Measurements from ENCODE around the gene MECP2. TPM values are rescaled to one million over a fixed set of nuclear protein-coding genes. Genes with fewer than 3 reads are reported as not detected.

Gene MECP2
- total RNA-seq, 1 donor from 2014 or later, result 65.7 TPM

DNA sequence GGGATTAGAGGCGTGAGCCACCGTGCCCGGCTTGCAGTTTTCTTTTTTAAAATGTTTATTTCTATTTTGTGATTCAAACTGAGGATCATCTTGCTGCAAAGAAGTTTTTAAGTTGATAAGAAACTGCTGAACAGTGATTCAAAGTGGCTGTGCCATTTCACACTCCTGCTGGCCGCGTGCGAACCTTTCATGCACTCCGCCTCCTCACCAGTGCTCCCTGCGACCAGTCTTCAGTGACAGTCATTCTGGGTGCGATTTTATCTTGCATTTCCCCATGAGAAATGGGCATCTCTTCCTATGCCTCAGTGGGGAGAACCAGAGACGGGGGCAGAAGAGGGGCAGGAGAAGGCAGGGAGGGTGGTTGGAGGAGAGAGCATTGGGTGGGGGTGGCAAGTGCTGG lies 103.5 kb downstream of the MECP2 start:
- DNase-seq (ENCODE audit: low spot score in 2 of 2), result no peak
- TF ChIP-seq, protein P1, sequence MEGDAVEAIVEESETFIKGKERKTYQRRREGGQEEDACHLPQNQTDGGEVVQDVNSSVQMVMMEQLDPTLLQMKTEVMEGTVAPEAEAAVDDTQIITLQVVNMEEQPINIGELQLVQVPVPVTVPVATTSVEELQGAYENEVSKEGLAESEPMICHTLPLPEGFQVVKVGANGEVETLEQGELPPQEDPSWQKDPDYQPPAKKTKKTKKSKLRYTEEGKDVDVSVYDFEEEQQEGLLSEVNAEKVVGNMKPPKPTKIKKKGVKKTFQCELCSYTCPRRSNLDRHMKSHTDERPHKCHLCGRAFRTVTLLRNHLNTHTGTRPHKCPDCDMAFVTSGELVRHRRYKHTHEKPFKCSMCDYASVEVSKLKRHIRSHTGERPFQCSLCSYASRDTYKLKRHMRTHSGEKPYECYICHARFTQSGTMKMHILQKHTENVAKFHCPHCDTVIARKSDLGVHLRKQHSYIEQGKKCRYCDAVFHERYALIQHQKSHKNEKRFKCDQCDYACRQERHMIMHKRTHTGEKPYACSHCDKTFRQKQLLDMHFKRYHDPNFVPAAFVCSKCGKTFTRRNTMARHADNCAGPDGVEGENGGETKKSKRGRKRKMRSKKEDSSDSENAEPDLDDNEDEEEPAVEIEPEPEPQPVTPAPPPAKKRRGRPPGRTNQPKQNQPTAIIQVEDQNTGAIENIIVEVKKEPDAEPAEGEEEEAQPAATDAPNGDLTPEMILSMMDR (IDR thresholded peaks at IDR 0.05), result no peak
- intact Hi-C loops (cut with DNase I), result no loop called here
- H3K4me3 ChIP-seq, result no peak overlapping the region
- no peaks in the 10 kb centered on the region for H3K4me1 ChIP-seq
- H3K27ac ChIP-seq, result no peak overlapping the region
- H3K27me3 ChIP-seq, result no peaks in the 10 kb centered on the region
- H3K36me3 ChIP-seq, result no peaks in the 10 kb centered on the region
- H3K9me3 ChIP-seq, result no peaks in the 10 kb centered on the region

DNA sequence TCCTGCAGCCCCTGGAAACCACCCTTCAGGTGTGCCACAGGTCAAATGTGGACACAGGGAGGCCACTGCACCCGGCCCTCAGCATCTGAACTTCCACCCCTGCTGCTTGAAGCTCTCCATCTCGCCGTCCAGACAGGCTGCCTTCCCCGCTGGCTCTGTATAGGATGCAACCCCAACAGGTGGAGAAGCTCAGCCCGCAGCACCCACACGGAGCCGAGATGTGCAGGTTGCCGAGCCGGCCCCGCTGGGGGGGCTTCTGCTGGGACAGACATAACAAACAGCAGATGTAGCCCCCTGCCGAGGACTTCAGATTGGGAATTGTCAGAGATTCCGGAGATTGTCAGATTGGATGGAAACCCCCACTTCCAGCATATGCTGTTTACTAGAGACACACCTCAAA lies 104.4 kb downstream of the MECP2 start:
- no peak for DNase-seq (ENCODE audit: low spot score in 2 of 2)
- no peaks in the 10 kb centered on the region for H3K27me3 ChIP-seq
- no peak overlapping the region for H3K27ac ChIP-seq
- no peaks in the 10 kb centered on the region for H3K4me1 ChIP-seq
- no peaks in the 10 kb centered on the region for H3K9me3 ChIP-seq
- TF ChIP-seq, protein P1 (IDR thresholded peaks at IDR 0.05), result no peak
- intact Hi-C loops (cut with DNase I), result no loop called here
- no peaks in the 10 kb centered on the region for H3K36me3 ChIP-seq
- no peak overlapping the region for H3K4me3 ChIP-seq

DNA sequence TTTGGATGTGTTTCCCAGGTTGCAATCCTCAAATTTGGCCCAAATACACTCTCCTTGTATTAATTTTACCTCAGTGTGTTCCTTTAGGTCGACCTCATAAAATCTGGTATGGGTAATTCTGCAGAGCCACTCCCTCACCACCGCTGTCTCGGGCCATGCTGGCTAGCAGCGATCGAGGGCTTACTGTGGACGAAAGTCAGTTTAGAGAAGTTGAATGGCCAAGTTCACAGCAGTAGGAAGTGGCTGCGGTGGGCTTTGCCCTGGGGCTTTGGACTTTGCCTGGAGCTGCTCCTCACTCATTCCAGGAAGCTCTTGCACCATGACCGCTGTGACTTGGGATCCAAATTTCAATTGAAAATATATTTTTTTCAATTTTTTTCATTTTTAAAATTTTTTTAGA lies 105.3 kb downstream of the MECP2 start:
- intact Hi-C loops (cut with DNase I), result no loop called here
- no peak for DNase-seq (ENCODE audit: low spot score in 2 of 2)
- Histone ChIP-seq H3K36me3 (no peaks in the 10 kb centered on the region), H3K9me3 (no peaks in the 10 kb centered on the region), H3K4me3 (no peak overlapping the region), H3K27ac (no peak overlapping the region), H3K27me3 (no peaks in the 10 kb centered on the region), H3K4me1 (no peaks in the 10 kb centered on the region)
- TF ChIP-seq, protein P1 (IDR thresholded peaks at IDR 0.05), result no peak

DNA sequence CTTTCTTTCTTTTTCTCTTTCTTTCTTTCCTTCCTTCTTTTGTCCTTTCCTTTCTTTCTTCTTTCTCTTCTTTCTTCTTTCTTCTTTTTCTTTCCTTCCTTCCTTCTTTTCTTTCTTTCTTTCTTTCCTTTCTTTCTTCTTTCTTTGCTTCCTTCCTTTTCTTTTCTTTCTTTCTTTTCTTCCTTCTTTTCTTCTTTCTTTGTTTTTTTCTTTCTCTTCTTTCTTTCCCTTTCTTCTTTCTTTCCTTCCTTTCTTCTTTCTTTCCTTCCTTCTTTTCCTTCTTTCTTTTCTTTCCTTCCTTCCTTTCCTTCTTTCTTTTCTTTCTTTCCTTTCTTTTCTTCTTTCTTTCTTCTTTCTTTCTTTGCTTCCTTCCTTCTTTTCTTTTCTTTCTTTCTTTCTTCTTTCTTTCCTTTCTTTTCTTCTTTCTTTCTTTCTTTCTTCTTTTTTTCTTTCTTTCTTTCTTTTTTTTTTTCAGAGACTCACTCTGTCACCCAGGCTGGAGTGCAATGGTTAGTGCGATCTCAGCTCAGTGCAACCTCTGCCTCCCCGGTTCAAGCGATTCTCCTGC lies 106.4 kb downstream of the MECP2 start:
- TF ChIP-seq, protein P1 (IDR thresholded peaks at IDR 0.05), result no peak
- no peak for DNase-seq (ENCODE audit: low spot score in 2 of 2)
- intact Hi-C loops (cut with DNase I), result no loop called here

GRCh38 chrX:153989973-153990655 lies 107.4 kb downstream of the MECP2 start:
- Histone ChIP-seq H3K9me3 (no peaks in the 10 kb centered on the region), H3K4me3 (no peak overlapping the region), H3K36me3 (no peaks in the 10 kb centered on the region), H3K27me3 (no peaks in the 10 kb centered on the region), H3K4me1 (no peaks in the 10 kb centered on the region), H3K27ac (no peak overlapping the region)
- intact Hi-C loops (cut with DNase I), result no loop called here
- TF ChIP-seq, protein P1 (IDR thresholded peaks at IDR 0.05), result no peak
- DNase-seq (ENCODE audit: low spot score in 2 of 2), result no peak

More for the DNA sequence above, 106.4 kb downstream of the MECP2 start:
- Histone ChIP-seq H3K4me3 (no peak overlapping the region), H3K9me3 (no peaks in the 10 kb centered on the region), H3K4me1 (no peaks in the 10 kb centered on the region), H3K27me3 (no peaks in the 10 kb centered on the region), H3K36me3 (no peaks in the 10 kb centered on the region), H3K27ac (no peak overlapping the region)
